ENCODE data around the gene MAPT. TPM values are rescaled to one million over a fixed set of nuclear protein-coding genes. Genes with fewer than 3 reads are reported as not detected.

MAPT gene
- polyA plus RNA-seq (2013, experiment 1 of 2; ENCODE audit: insufficient read length) = 0.69 TPM
- polyA plus RNA-seq (2013, experiment 2 of 2; ENCODE audit: insufficient read length) = 1.1 TPM

DNA sequence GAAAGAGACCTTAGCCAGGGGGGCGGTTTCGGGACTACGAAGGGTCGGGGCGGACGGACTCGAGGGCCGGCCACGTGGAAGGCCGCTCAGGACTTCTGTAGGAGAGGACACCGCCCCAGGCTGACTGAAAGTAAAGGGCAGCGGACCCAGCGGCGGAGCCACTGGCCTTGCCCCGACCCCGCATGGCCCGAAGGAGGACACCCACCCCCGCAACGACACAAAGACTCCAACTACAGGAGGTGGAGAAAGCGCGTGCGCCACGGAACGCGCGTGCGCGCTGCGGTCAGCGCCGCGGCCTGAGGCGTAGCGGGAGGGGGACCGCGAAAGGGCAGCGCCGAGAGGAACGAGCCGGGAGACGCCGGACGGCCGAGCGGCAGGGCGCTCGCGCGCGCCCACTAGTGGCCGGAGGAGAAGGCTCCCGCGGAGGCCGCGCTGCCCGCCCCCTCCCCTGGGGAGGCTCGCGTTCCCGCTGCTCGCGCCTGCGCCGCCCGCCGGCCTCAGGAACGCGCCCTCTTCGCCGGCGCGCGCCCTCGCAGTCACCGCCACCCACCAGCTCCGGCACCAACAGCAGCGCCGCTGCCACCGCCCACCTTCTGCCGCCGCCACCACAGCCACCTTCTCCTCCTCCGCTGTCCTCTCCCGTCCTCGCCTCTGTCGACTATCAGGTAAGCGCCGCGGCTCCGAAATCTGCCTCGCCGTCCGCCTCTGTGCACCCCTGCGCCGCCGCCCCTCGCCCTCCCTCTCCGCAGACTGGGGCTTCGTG lies at the start of gene MAPT:
Gene MAPT, plus strand, starts transcription at position 533 of the 763 bp plus-strand sequence. CDS start 67,784 bp downstream, outside the sequence.
- peak; percentile 87 for DNase-seq

DNA sequence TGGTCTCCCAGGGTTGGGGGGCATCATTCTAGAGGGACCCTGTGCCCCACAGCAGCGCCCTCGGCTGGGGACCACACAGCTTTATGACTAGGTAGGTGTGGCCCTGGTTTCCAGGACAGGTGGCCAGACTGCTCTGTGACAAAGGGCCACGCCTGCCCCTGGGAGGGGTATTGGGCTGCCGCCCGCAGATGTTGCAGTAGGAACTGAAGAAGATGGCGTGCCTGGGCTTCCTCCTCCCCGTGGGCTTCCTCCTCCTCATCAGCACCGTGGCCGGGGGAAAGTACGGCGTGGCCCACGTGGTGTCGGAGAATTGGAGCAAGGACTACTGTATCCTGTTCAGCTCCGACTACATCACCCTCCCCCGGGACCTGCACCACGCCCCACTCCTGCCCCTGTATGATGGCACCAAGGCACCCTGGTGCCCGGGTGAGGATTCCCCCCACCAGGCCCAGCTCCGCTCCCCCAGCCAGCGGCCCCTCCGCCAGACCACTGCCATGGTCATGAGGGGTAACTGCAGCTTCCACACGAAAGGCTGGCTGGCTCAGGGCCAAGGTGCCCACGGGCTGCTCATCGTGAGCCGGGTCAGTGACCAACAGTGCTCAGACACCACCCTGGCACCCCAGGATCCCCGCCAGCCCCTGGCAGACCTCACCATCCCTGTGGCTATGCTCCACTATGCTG lies 49.5 kb upstream of the MAPT start, which contains the start of gene SPPL2C:
Gene SPPL2C, plus strand, starts transcription at position 187 of the 681 bp plus-strand sequence. Its CDS starts 26 bp downstream, at position 213.
- no peak for DNase-seq

DNA sequence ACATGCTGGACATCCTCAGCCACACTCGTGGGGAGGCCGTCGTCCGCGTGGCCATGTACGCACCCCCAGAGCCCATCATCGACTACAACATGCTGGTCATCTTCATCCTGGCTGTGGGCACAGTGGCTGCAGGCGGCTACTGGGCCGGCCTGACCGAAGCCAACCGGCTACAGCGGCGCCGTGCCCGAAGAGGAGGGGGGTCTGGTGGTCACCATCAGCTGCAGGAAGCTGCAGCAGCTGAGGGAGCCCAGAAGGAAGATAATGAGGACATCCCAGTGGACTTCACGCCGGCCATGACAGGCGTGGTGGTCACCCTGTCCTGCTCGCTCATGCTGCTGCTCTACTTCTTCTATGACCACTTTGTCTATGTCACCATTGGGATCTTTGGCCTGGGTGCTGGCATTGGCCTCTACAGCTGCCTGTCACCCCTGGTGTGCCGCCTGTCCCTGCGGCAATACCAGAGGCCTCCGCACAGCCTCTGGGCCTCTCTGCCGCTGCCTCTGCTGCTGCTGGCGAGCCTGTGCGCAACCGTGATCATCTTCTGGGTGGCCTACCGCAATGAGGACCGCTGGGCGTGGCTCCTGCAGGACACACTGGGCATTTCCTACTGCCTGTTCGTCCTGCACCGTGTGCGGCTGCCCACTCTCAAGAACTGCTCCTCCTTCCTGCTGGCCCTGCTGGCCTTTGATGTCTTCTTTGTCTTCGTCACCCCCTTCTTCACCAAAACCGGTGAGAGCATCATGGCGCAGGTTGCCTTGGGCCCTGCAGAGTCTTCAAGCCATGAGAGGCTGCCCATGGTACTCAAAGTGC lies 48.8 kb upstream of the MAPT start:
- DNase-seq = no peak

DNA sequence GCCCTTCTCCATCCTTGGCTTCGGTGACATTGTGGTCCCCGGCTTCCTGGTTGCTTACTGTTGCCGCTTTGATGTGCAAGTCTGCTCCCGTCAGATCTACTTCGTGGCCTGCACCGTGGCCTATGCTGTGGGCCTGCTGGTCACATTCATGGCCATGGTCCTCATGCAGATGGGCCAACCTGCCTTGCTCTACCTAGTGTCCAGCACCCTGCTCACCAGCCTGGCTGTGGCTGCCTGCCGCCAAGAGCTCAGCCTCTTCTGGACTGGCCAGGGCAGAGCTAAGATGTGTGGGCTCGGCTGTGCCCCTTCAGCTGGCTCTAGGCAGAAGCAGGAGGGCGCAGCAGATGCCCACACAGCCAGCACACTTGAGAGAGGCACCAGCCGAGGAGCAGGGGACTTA lies 48.1 kb upstream of the MAPT start:
- DNase-seq = no peak

DNA sequence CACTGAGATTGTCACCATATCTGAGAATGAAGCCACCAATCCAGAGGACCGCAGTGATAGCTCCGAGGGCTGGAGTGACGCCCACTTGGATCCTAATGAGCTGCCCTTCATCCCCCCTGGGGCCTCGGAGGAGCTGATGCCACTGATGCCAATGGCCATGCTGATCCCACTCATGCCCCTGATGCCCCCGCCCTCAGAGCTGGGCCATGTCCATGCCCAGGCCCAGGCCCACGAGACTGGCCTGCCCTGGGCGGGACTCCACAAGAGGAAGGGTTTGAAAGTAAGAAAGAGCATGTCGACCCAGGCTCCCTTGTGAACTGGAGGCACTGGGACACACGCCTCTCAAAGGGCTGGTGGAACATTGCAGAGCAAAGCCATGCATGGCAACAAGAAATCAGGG lies 47.7 kb upstream of the MAPT start:
- DNase-seq = no peak

DNA sequence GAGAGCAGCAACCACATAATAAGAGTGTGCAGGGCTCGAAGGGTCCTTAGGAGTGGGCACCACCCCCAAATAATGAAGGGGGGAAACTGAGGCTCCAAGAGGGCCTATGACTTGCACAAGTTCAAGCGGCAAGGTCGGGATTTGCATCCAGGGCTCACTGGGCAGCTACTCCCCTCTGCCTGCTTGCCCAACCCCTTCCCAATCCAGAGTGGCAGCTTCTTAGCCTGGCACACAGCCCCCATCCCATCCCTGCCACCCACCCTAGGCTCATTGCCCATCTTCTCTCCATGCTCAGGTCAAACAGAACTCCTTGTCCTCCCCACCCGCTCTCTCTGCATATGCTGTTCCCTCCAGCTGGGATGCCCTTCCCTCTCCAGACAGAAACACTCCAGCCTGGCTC lies 47.3 kb upstream of the MAPT start:
- no peak for DNase-seq

DNA sequence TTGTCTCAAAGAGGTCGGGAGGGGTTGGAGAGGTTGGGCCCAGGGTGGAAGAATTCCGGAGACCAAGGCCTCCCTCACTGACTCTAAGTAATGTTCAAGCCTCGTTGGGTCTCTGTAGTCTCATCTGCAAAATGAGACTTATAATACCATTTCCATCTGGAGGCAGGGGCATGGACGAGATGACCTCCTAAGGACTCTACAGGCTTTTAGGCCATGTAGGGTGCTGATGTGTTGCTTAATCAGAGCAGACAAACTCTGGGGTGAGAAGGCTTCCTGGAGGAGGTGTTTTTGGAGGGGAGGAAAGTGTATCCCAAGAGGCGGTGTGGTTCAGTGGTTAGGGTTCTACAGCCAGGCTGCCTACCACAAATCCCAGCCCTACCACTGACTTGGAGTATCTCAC lies 46.6 kb upstream of the MAPT start:
- no peak for DNase-seq

DNA sequence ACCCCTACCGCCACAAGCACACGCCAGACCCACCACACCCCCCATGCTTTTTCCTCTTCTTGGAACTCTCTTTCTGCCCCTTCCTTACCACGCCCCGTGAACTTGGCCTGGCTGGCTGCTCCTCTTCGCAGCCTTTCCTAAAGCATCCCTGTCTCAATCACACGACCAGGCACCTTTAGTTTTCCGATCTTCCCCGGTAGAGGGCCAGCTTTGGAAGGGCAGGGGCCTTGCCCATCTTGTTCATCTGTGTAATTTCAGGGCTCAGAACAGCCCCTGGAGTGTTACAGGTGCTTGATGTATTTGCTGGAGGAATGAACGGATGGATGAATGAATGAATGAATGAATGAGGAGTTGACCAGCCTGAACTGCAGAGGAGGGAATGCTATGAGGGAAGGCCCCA lies 45.9 kb upstream of the MAPT start:
- no peak for DNase-seq

DNA sequence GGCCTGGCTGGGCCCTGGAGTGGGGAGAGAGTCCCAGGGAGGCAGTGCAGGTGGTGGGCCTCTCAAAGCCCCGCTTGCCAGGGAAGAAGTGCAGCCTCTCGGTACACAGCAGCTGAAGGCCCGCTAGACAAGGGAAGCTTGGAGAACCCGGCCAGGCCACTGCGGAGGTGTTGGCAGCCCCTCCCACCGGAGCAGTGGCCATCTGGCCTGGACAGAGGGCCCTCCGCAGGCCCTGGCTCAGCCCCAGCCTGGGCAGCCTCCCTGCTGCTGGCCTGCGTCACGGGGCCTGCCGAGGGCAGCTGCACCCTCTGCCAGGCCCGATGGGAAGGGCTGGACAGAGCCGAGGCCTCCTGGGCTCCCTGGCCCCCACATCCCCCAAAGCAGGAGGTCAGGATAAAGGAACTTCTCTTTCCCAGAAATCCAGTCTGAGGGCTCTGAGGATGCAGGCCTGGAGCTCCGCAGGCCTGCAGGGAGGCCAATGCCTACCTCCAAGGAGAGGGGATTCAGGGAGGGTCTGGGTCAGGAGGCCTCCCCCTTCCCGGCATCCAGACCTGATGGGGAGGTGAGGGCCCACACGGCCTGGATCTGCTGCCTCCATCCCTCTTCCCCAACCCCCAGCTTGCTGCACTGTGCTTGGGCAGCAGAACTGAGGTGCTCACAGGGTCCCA lies 45.4 kb upstream of the MAPT start:
- no peak for DNase-seq

DNA sequence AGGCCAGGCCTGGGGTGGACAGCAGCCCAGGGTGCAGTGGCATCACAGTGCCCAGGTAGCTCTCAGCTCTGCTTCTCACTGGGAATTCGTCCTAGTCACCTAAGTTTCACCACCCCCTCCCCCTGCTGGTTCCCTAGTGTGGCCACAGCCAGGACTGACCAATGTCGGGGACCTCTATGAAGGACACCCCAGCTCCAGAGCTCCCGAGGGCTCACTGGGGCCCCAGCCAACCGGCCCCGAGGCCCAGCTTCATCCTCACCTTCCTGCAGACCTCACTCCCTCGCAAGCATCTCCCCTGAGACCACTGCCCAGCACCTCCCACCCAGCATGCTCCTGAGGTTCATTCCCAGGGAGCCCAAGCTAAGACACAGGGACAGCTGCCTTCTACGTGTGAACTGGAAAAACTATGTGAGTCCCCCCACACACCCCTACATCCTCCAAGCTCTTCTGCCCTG lies 44.8 kb upstream of the MAPT start:
- DNase-seq = no peak

DNA sequence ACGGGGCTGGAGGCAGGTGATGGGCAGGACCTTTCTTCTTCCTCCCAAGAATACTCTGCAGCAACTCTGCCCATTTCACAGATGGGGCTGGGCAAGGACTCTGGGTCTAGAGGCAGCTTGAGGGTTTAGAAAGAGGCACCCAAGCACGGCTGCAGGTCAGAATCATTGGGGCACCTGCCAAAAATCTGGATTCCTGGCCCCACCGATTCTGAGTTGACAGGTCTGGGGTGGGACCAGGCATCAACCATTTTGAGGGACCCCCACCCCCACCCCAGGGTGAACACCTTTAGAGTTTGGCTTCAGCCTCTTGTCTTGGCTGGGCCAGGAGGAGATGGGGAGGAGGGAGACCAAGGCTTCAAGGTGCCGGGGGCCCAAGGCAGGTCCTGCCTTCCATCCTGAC lies 44.3 kb upstream of the MAPT start:
- DNase-seq = no peak

DNA sequence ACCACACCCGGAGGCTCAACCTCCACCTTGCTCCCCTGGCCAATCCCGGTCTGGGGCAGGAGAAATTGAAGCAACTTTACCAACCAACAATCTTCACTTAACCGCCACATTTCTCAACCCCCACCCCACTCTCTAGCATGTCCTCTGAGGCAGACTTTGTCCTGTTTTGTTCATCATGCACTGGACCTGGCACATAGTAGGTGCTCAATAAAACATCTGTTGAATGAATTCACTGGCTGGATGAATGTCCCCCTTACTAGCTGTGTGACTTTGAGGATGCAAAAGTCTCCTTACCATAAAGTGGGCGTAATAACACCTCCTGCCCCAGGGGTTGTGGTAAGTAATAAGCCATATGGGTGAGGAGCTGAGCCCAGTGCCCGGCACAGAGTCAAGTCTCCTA lies 43.9 kb upstream of the MAPT start:
- no peak for DNase-seq

DNA sequence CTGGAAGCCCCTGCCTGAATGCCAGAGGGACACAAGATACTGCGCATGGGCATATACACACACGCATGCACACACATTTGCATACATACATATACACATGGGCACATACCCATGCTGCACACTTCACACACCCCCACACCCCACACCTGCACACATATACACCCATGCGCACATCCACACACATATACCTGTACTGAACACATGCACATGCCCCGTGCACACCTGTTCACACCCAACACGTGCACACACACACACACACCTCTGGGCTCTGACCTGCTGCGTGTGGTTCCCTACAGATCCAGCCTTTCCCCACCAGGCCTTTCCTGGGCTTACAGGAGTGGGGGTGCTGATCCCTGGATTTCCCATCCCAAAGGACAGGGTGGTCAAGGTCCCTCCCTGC lies 43.3 kb upstream of the MAPT start:
- no peak for DNase-seq

DNA sequence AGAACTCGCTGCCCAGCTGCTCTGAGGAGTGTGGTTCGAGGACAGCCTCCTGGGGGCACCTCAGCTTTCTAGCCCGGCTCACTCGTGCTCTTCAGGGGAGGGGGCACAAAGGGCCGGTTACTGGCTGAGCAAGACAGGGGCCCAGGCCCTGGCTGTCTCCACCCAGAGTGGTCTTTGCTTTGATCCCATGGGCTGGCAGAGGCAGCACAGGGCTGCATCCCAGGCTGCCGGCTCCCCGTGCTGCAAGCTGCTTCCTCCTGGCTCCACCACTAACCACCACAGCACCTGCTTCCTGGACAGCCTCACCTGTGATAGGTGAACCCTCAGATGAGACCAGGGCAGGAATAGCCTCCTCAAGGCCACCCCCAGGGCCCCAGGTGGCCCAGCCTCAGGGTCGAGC lies 42.9 kb upstream of the MAPT start:
- DNase-seq = no peak

DNA sequence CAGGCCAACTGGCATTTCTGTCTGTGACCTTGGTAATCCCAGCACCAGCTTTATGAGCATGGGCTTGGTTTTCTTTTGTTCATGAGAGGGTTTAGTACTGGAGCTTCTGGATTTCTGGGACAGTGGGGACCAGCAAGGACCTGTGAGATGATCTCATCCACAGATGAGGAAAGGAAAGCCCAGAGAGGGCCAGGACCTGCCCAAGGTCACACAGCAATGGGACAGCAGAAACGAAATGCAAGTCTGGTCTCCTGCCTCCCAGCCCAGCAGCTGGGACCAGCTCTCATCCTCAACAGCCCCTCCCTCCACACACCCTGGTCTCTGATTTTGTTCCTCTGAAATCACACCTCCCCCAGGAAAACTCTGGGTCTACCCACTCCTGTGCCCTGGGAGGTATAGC lies 42.5 kb upstream of the MAPT start:
- DNase-seq = no peak

DNA sequence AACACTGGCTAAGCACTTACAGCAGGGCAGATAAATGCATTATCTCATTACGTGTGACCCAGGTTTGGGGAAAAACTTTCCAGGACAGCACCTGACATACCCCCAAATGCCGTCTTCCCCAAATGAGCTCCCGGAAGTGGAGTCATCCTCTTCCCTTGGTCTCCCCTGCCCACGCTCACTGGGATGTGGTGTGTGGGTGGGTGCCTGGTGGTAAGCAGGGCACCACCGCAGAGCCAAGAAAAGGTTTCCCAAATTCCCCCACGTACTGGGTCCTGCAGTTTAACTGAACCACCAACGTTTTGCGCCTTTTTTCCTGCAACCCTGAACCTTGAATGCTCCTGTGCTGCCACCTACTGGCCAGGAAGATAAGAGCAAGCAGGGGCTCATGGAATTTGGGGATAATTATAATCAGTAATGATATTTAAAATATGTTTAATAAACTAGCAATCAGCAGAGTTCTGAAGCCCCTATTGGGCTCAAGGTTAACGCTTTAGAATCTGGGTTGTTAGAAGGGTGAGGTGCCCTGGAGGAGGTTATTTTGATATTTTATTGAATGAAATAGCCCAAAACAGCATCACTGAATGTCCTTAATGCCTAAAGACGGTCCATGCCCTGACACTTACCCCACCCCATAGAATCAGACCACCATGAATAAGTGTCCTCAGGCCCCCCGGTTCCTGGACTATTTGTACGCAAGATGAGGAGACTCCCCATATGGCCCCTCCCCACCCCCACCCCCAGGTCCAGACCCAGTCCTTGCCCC lies 41.6 kb upstream of the MAPT start:
- DNase-seq = peak; percentile 50

DNA sequence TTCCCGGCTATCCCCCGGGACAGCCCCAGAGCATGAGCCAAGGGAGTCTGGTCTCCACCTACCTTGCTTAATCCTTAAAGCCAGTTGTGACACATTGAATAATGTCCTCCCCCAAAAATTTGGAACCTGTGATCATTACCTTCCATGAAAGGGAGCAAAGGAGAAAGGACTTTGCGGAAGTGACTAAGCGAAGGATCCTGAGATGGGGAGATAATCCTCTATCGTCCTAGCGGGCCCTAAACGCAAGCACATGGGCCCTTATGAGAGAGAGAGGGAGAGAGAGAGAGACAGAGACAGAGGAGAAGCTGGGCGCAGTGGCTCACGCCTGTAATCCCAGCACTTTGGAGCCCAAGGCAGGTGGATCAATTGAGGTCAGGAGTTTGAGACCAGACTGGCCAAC lies 40.1 kb upstream of the MAPT start:
- no peak for DNase-seq

DNA sequence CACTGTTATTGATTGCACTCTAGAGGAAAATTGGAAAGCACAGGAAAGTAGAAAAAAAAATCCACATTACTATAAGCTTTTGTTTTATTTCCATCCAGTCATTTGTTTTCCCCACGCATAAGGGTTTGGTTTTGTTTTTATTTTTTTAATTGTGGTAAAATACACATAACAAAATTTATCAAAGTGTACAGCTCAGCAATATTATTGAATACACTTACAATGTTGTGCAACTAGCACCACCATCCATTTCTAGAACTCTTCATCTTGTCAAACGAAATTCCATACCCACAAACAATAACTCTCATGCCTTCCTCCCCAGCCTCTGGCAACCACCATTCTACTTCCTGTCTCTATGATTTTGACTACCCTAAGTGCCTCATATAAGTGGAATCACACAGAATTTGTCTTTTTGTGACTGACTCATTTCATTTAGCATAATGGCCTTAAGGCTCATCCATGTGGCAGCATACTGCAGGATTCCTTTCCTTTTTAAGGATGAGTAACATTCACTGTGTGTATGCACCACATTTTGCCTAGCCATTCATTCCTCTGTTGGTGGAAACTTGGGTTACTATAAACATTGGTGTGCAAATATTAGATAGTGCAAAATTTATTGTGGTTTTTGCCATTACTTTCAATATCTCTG lies 38.5 kb upstream of the MAPT start:
- peak; percentile 7 for DNase-seq

DNA sequence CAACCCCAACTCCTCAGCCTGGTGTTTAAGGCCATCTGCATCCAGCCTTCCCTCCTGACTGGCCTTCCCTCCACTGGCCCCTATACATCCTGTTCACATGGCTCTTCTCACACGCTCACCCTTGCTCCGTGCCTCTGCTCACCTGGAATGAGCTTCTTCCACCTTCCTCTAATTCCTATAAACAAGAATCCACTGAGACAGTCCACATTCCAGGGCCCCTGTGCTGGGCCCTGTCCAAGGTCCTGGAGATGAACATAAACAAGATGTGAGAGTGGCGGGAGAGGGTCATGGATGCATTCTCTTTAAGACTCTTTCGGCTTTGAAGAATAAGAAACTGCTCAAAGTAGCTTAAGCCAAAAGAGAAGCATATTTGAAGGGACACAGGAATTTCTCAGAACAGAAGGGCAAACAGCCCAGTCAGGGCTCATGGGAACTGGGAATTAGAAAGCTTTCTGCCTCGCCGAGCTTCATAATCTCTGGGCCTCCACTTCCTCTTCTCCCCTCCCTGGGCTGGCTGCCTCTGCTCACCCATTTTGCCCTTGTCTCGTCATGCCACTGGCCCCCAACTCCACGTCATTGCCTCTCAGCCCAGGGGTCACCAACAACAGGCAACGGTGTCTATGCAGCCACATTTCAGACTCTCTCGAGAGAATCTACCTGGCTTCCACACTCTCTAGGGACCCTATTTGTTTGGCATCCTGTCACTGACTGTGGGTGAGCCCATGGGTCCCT lies 36.2 kb upstream of the MAPT start:
- DNase-seq = peak; percentile 30

DNA sequence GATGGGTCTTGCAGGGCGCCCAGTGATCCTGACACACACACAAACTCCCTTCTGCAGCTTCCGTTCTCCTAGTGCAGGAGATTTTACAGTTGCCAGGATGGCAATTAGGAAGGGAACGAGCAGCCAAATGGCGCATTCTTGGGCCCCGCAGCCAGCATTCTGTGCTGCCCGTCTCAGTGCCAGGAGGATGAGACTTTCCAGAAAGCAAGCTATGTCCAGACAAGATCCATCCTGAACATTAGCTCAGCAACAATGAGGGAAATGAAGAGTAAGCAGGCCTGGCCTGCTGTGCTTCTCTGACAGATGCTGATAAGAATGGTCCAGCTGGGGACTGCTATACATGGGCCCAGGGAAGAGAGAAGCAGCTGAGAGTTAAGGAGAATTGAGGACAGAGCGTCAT lies 33.2 kb upstream of the MAPT start:
- DNase-seq = no peak
